NCI-H345 treated with DMSO at 0.1 percent for 48 hours (cell line): ENCODE measurements around the gene MEGF11.
"Not testable (repeated sequence)": the region's sequence is repeated elsewhere in the genome, so short reads cannot be mapped to it uniquely, and the experiment has no call there.

ENCODE experiments used
- DNase-seq: peaks from one replicate; lab custom pipeline; 2025; ENCODE audit not compliant: unreplicated experiment; lab: John Stamatoyannopoulos, UW

Gene MEGF11

GRCh38 chr15:66276546-66276945 is 23.0 kb upstream of the MEGF11 start:
- no peak for DNase-seq

DNA sequence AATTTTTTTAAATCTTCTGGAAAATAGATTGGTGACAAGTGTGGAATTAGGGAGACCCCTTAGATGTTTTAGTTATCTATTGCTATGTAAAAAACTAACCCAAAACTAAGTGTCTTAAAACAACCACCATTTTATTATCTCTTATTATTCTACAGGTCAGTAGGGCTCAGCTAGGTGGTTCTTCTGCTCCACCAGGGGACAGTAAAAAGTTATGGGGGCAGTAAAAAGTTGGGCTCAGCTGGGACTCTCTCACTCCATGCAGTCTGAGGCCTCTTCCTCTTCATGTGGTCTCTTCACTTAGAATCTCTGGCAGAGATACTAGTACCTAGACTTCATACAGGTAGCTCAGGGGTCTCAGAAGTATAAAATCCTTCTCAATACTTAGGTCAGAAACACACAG is 21.8 kb upstream of the MEGF11 start:
- DNase-seq = no peak

DNA sequence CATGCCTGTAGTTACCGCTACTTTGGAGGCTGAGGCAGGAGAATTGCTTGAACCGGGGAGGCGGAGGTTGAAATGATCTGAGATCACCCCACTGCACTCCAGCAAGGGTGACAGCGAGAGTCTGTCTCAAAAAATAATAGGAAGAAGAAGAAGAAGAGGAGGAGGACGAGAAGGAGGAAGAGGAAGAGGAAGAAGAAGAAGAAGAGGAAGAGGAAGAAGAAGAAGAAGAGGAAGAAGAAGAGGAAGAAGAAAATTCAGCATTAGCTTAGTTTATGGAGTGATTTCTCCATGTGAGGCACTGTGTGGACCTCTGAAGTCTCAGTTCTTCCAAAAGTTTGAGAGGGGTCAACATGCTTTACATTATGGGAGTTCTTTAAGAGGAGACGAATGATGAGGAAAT is 17.4 kb upstream of the MEGF11 start:
- DNase-seq = no peak

DNA sequence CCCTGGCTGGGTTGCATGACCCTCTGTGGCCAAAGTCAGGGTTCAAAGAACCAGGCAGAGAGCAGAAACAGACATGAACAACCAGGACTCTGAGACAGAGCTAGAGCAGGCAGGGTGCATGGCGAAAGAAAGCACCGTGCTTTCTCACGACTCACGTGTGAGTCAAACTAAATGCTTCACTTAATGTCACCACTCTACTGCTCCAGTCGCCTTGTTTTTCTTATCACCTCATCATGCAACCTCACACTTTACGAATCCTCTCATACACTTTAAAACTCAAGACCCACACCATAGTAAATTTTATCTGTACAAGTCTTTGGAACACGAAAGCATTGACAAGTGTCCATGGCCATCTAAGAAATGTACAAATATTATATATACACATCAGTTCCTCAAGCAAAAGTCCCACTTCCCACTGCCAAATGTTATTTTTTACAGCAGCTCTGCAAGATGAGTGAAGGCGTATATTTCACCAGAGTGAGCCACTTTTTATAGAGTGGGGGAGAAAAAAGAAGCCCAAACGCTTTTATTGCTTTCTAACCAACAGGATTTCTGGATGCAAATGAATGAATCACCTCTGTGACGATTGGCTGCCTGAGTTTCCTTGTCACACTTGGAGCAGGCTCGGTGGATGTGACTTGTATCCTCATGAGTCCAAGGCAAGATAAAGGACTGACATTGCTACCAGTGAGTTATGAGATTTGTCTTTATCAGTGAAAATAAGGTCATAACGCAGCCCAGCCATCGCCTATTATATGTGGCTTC is 16.0 kb upstream of the MEGF11 start:
- DNase-seq = no peak

GRCh38 chr15:66264859-66265513 is 11.4 kb upstream of the MEGF11 start:
- DNase-seq = no peak

DNA sequence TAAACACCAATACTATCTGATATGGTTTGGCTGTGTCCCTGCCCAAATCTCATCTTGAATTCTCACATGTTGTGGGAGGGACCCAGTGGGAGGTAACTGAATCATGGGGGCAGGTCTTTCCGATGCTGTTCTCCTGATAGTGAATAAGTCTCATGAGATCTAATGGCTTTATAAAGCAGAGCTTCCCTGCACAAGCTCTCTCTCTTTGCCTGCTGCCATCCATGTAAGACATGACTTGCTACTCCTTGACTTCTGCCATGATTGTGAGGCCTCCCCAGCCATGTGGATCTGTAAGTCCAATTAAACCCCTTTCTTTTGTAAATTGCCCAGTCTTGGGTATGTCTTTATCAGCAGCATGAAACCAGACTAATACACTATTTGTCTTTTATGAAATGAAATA is 9.3 kb upstream of the MEGF11 start:
- not testable (repeated sequence) for DNase-seq

- DNase-seq = no peak
Observed at GRCh38 chr15:66261056-66261455, 7.5 kb upstream of the MEGF11 start.

- no peak for DNase-seq
Observed at GRCh38 chr15:66256692-66257091, 3.1 kb upstream of the MEGF11 start.

GRCh38 chr15:66254951-66255676 is 1.6 kb upstream of the MEGF11 start:
- no peak for DNase-seq

GRCh38 chr15:66254089-66254950 is 770 bp upstream of the MEGF11 start:
- DNase-seq = no peak

DNA sequence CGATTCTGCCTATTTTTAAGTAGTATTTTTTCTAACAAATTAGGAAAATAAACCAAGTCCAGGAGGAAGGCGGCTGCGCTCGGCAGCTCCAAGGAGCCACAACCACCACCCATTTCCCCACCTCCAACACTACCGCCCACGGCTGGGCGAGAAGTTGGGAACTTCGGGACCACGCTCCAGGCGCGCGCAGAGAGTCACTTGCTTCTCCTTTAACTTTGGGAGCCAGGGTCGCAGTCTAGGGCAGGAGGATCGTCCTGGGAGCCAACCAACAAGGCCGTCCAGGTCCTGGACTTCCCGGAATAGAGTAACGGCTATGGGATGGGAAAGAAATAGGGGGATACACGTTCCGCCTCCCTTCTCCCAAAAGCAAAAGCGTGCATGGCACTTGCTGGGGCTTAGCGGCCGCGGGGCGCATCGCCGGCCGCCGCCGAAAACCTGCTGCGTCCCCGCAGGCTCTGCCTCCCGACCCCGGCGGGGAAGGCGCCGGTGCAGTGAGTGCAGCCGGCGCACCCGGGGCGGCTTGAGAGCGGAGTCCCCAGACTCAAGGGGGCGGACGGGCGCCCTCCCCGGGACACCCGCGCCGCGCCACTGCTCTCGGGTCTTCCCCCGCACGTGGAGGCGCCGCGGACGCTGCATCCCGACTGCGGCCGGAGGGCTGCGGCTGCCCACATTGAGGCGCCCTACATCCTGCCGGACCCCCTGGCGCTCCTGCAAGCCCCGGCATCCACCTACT is 699 bp downstream of the MEGF11 start:
- no peak for DNase-seq

- DNase-seq = peak; percentile 10
Observed at GRCh38 chr15:66251790-66252684, 1.5 kb downstream of the MEGF11 start.

- DNase-seq = no peak
Observed at GRCh38 chr15:66251065-66251789, 2.3 kb downstream of the MEGF11 start.

GRCh38 chr15:66249605-66250174 is 3.9 kb downstream of the MEGF11 start:
- no peak for DNase-seq

GRCh38 chr15:66246937-66247336 is 6.6 kb downstream of the MEGF11 start:
- no peak for DNase-seq

- DNase-seq = not testable (repeated sequence)
Observed at GRCh38 chr15:66245832-66246231, 7.7 kb downstream of the MEGF11 start.

DNA sequence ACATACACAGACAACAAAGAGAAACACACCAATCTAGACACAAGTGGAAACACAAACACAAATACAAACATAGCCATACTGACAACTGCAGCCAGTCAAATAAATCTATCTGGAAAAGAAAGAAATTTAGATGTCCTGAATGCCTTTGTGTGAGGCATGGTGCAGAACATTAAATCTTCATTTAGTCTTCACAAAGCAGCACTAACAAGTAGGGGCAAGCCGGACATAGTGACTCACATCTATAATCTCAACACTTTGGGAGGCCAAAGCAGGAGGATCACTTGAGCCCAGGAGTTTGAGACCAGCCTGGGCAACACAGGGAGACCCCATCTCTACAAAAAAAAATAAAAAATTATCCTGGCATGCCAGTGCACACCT is 11.7 kb downstream of the MEGF11 start:
- DNase-seq = no peak

DNA sequence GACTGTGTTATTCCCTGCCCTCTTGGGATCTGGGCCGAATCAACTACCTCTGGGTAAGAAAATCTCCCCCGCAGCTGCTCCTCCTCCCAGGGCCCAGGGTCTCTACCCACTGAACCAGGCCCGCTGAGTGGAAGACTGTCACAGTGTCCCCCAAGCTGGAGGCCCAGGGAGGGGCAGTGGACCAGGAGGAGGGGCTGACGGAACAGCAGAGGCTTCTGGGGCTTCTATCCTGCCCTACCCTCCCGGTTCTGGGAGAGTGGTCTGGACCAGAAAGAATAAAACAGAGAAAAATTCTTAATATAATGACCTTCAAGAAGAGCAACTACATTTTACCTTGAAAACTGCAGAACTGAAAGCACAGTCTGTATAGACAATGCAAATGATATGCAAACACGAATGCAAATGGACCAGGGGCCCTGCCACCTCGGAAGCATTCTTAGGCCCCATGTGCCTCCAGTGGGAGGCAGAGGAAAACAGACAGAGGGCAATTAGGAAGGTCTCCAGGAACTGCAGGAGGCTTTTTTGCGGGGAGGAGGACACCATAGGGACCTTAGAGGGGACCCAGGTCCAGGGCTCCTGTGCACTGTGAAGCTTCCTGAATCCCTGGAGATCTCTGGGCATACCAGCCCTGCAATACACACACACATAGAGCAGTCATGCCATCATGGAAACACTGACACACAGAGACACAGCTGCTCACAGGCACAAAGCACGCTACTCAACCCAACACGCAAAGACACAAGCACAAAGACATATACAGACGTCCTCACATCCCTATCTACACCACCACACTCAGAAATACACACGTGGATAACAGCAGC is 12.3 kb downstream of the MEGF11 start:
- DNase-seq = no peak
